Endothelial cell of umbilical vein (primary cell): ENCODE results near the gene KCNMA1. TPM values are rescaled to one million over a fixed set of nuclear protein-coding genes. Genes with fewer than 3 reads are reported as not detected.

Experiments used
- BruUV-seq: library from RNA; stranded (reverse); fragments of 400-500 nt; replicated peaks from 2 replicates; lab custom pipeline; 2021; lab: Mats Ljungman, UMichigan
- CTCF ChIA-PET: fragments of 300-600, 350-600 bp; sonication (Branson Sonifier 250); formaldehyde crosslinking; loops from one replicate; lab custom pipeline; 2021; ENCODE audit warnings: antibody characterized with exemption, inconsistent platforms; lab: Charles Lee
- POLR2A ChIA-PET: fragments of 300-600, 350-600 bp; sonication (Branson Sonifier 250); formaldehyde crosslinking; loops from one replicate; lab custom pipeline; 2021; ENCODE audit warnings: antibody characterized with exemption, inconsistent platforms; lab: Charles Lee
- DNase-seq: peaks from one replicate; pipeline ENCODE4 v3.0.0-alpha.2; 2011; ENCODE audit warnings: low read depth, low spot score
- FAIRE-seq: peaks from 2 replicates; lab custom pipeline; 2011; peaks lifted over from hg19 to GRCh38; lab: Jason Lieb, UNC
- H2AFZ ChIP-seq: 2 replicates; pipeline ENCODE4 v1.6.0; 2012; ENCODE audit warnings: low read depth, low read length, control low read depth, inconsistent platforms
- H3K27ac ChIP-seq: 2 replicates; pipeline ENCODE4 v1.5.1; 2011; ENCODE audit warnings: low read depth, mild to moderate bottlenecking, control low read depth, low read length, moderate library complexity; ENCODE audit not compliant: insufficient read depth
- H3K27me3 ChIP-seq, 2 experiments: 2 replicates each; pipeline versions ENCODE4 v1.6.0 to v1.6.1; 2011; ENCODE audit warnings: low read length in 2 of 2, mixed read lengths in 1 of 2; ENCODE audit not compliant: control insufficient read depth in 2 of 2, insufficient read depth in 2 of 2
- H3K36me3 ChIP-seq, 2 experiments: 2 replicates in 1 of 2; 3 replicates in 1 of 2; pipeline ENCODE4 v1.5.1; 2011; ENCODE audit warnings: low read length in 2 of 2, mild to moderate bottlenecking in 1 of 2, moderate library complexity in 1 of 2; ENCODE audit not compliant: control insufficient read depth in 2 of 2, insufficient read depth in 2 of 2; ENCODE audit errors: extremely low read depth in 1 of 2
- H3K4me1 ChIP-seq: 3 replicates; pipeline ENCODE4 v1.5.1; 2011; ENCODE audit warnings: mild to moderate bottlenecking, low read length; ENCODE audit not compliant: control insufficient read depth, insufficient read depth; ENCODE audit errors: extremely low read depth
- H3K4me2 ChIP-seq: 2 replicates; pipeline ENCODE4 v1.6.1; 2011; ENCODE audit warnings: low read length, control low read depth, mixed read lengths; ENCODE audit not compliant: insufficient read depth
- H3K4me3 ChIP-seq, 3 experiments: fragments of 200-600 bp in 1 of 3; sonication (generic), shearing (Covaris generic) in 1 of 3; replicated peaks in 1 of 3; 2 replicates each; pipeline ENCODE4 v1.5.1; 2011 to 2016; ENCODE audit warnings: control low read depth in 3 of 3, low read length in 3 of 3, mild to moderate bottlenecking in 2 of 3, inconsistent platforms in 1 of 3, low read depth in 1 of 3, moderate library complexity in 1 of 3; ENCODE audit not compliant: insufficient read depth in 1 of 3
- H3K79me2 ChIP-seq: 2 replicates; pipeline ENCODE4 v1.6.0; 2012; ENCODE audit warnings: low read length, inconsistent platforms; ENCODE audit not compliant: control insufficient read depth, insufficient read depth
- H3K9ac ChIP-seq: replicated peaks from 2 replicates; pipeline ENCODE3; 2011; ENCODE audit warnings: low read length, control low read depth; ENCODE audit not compliant: insufficient read depth; ENCODE audit errors: extremely low read depth
- H3K9me1 ChIP-seq: replicated peaks from 3 replicates; pipeline ENCODE4 v1.6.0; 2011; ENCODE audit warnings: mild to moderate bottlenecking, low read length; ENCODE audit not compliant: control insufficient read depth, insufficient read depth; ENCODE audit errors: extremely low read depth
- H3K9me3 ChIP-seq: replicated peaks from 2 replicates; pipeline ENCODE4 v1.5.1; 2012; ENCODE audit warnings: low read length, inconsistent platforms; ENCODE audit not compliant: control insufficient read depth, insufficient read depth
- H4K20me1 ChIP-seq: replicated peaks from 2 replicates; pipeline ENCODE3; 2011; ENCODE audit warnings: mild to moderate bottlenecking, low read length; ENCODE audit not compliant: control insufficient read depth, insufficient read depth; ENCODE audit errors: extremely low read depth
- CTCF ChIP-seq, 2 donors: IDR thresholded peaks; 1 replicate in 1 of 2; 2 replicates in 1 of 2; pipeline ENCODE4 v1.5.1; 2011; ENCODE audit warnings: low read length in 2 of 2, mild to moderate bottlenecking in 2 of 2, moderate library complexity in 2 of 2, control low read depth in 1 of 2, inconsistent platforms in 1 of 2, low read depth in 1 of 2; ENCODE audit not compliant: insufficient read depth in 1 of 2; ENCODE audit errors: extremely low read depth in 1 of 2
- EZH2 ChIP-seq: IDR thresholded peaks from 2 replicates; pipeline ENCODE4 v1.6.1; 2012; ENCODE audit warnings: borderline replicate concordance, low read depth, mild to moderate bottlenecking, moderate library complexity, low read length, inconsistent platforms; ENCODE audit not compliant: severe bottlenecking
- FOS ChIP-seq: IDR thresholded peaks from 2 replicates; pipeline ENCODE4 v1.6.1; 2011; ENCODE audit warnings: mild to moderate bottlenecking, low read length, moderate library complexity, borderline replicate concordance; ENCODE audit not compliant: insufficient read depth
- GATA2 ChIP-seq: IDR thresholded peaks from 2 replicates; pipeline ENCODE4 v1.7.0; 2011; ENCODE audit warnings: low read depth, mild to moderate bottlenecking, moderate library complexity, mixed read lengths, low read length; ENCODE audit not compliant: insufficient read length, insufficient read depth
- JUN ChIP-seq: IDR thresholded peaks from 2 replicates; pipeline ENCODE4 v1.6.1; 2011; ENCODE audit warnings: borderline replicate concordance, low read depth; ENCODE audit not compliant: insufficient read length, insufficient read depth
- MYC ChIP-seq: IDR thresholded peaks from one replicate; pipeline ENCODE4 v1.6.1; 2011; ENCODE audit warnings: mild to moderate bottlenecking, low read depth, low read length
- POLR2A ChIP-seq: IDR thresholded peaks from 2 replicates; pipeline ENCODE4 v1.6.1; 2012; ENCODE audit warnings: low read depth, mild to moderate bottlenecking, control low read depth, low read length
- POLR2AphosphoS5 ChIP-seq: IDR thresholded peaks from 2 replicates; pipeline ENCODE4 v1.6.1; 2012; ENCODE audit warnings: low read depth, mild to moderate bottlenecking, control low read depth, low read length, moderate library complexity; ENCODE audit not compliant: insufficient read depth
- dilution Hi-C: fragments of 300-500 bp; cut with MboI; formaldehyde crosslinking; loops from one replicate; pipeline ENCODE4 v1.15.0; 2019; ENCODE audit warnings: low sequenced_read_pairs; ENCODE audit not compliant: extremely low pct_ligation_motif_present
- intact Hi-C: fragments of 100-400 bp; cut with micrococcal nuclease; formaldehyde crosslinking; loops from one replicate; pipeline ENCODE4 v1.10.0; 2022
- polyA plus RNA-seq, 4 experiments: library from polyadenylated mRNA; depleted of rRNA in 3 of 4; stranded (reverse) in 3 of 4; unstranded in 1 of 4; fragments of >200 nt; gene quantifications; 2 replicates each; pipeline versions ENCODE4 v1.2.1 to v1.2.3, GENCODE V29; 2011 to 2012; ENCODE audit warnings: missing spikeins in 1 of 4
- total RNA-seq: library from RNA; stranded (reverse); gene quantifications from 2 replicates; pipeline ENCODE4 v1.2.3, GENCODE V29; 2021
- TF ChIP-seq, protein P1 (sequence below): IDR thresholded peaks from 2 replicates; pipeline ENCODE4 v1.6.1; 2011; ENCODE audit not compliant: insufficient read depth, insufficient read length

The KCNMA1 gene
- total and polyA plus RNA-seq, 2 donors (not counting 3 experiments of a cell fraction or from before 2014, with no cell fraction given) = 0.10 to 0.82 TPM

DNA sequence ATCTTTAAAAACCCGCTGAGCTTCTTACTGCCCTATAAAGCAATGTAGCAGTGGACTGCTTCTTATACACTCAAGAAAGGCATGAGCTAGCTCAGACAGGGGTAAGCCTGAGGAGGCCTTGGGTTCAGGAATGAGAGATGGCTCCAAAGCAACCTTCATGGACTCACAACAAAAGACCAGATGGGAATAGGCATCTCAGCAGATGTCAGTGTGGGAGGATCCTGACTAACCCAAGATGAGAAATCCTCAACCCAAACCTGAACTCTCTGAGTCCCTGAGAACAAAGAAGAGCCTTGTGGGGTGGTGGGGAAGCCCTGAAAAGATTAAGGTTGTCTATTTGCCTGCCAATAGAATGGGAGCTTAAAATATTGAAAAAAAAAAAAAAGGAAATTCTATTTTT is 807.4 kb downstream of the KCNMA1 start:
- H3K9ac ChIP-seq = no peak overlapping the region
- intact Hi-C loops (no loop called here), dilution Hi-C loops (no loop called here)
- no peak overlapping the region for H3K4me3 ChIP-seq
- POLR2A ChIA-PET = no interaction called here
- H4K20me1 ChIP-seq = no peaks in the 10 kb centered on the region
- no peaks in the 10 kb centered on the region for H3K36me3 ChIP-seq
- H3K9me1 ChIP-seq = no peaks in the 10 kb centered on the region
- no peak for FAIRE-seq
- no peaks in the 10 kb centered on the region for H3K4me1 ChIP-seq
- no TSS peak for BruUV-seq
- no peak overlapping the region for H3K4me2 ChIP-seq
- no peaks in the 10 kb centered on the region for H3K27me3 ChIP-seq
- TF ChIP-seq FOS = no peak
- TF ChIP-seq MYC = no peak
- TF ChIP-seq JUN = no peak
- TF ChIP-seq, protein P1, sequence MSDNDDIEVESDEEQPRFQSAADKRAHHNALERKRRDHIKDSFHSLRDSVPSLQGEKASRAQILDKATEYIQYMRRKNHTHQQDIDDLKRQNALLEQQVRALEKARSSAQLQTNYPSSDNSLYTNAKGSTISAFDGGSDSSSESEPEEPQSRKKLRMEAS = no peak
- no peak for TF ChIP-seq GATA2
- TF ChIP-seq POLR2A = no peak
- no peak for TF ChIP-seq CTCF (IDR thresholded peaks at IDR 0.05; ENCODE audit: extremely low read depth in 1 of 2, insufficient read depth in 1 of 2, low read depth in 1 of 2, low read length in 2 of 2)
- no peak for TF ChIP-seq EZH2
- no peak for TF ChIP-seq POLR2AphosphoS5
- H3K79me2 ChIP-seq = no peaks in the 10 kb centered on the region
- DNase-seq = no peak
- no peaks in the 10 kb centered on the region for H3K9me3 ChIP-seq
- CTCF ChIA-PET = no interaction called here
- no peak overlapping the region for H3K27ac ChIP-seq
- no peak overlapping the region for H2AFZ ChIP-seq
